ENCODE measurements around the gene GAS6.

DNA sequence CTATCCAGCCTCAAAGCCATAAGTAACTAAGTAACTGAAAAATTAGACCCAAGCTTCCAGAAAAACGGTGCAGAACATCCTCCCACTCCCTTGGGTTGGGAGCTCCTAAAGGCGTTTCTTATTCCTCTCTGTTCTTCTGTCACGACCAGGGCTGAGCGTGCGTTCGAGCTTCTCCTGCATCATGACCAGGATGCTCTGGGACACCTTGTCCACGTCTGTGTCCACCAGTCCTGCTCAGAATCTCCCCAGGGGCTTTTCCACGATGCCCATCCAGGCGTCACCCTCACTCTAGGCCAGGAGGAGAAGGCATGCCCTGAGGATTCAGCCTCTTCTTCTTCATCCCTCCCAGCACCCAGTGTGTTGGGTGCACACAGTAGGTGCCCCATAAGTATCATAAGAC, 37.8 kb upstream of the GAS6 start:
- TF ChIP-seq, protein P1, sequence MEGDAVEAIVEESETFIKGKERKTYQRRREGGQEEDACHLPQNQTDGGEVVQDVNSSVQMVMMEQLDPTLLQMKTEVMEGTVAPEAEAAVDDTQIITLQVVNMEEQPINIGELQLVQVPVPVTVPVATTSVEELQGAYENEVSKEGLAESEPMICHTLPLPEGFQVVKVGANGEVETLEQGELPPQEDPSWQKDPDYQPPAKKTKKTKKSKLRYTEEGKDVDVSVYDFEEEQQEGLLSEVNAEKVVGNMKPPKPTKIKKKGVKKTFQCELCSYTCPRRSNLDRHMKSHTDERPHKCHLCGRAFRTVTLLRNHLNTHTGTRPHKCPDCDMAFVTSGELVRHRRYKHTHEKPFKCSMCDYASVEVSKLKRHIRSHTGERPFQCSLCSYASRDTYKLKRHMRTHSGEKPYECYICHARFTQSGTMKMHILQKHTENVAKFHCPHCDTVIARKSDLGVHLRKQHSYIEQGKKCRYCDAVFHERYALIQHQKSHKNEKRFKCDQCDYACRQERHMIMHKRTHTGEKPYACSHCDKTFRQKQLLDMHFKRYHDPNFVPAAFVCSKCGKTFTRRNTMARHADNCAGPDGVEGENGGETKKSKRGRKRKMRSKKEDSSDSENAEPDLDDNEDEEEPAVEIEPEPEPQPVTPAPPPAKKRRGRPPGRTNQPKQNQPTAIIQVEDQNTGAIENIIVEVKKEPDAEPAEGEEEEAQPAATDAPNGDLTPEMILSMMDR (conservative IDR thresholded peaks at IDR 0.05 in 1 of 2, IDR thresholded peaks at IDR 0.05 in 1 of 2; ENCODE audit: extremely low read depth in 1 of 2, insufficient read depth in 1 of 2, low read depth in 1 of 2, low read length in 2 of 2) = no peak
- no peak for TF ChIP-seq EZH2 (IDR thresholded peaks at IDR 0.05; ENCODE audit: borderline replicate concordance, low read length)

Data from mammary epithelial cell (primary cell).